Memory B cell (primary cell): ENCODE data around the gene NOTCH3.

ENCODE experiments used
- ATAC-seq: fragments of 150-1000 bp; cut with Tn5 transposase; 2 replicates; pipeline ENCODE4 v1.10.0; 2021; ENCODE audit warnings: low read depth, mild to moderate bottlenecking, moderate library complexity
- DNase-seq, 2 donors: peaks; one replicate each; pipeline ENCODE4 v3.0.0; 2022; ENCODE audit warnings: low spot score in 2 of 2
- H3K27ac Mint-ChIP-seq: one replicate; pipeline ENCODE4 v1.8.0; 2022; ENCODE audit warnings: mild to moderate bottlenecking, moderate library complexity, mixed read lengths
- H3K27me3 Mint-ChIP-seq: one replicate; pipeline ENCODE4 v1.8.0; 2022; ENCODE audit warnings: mixed read lengths
- H3K36me3 Mint-ChIP-seq: one replicate; pipeline ENCODE4 v1.8.0; 2022; ENCODE audit warnings: mild to moderate bottlenecking, mixed read lengths
- H3K4me1 Mint-ChIP-seq: one replicate; pipeline ENCODE4 v1.8.0; 2022; ENCODE audit warnings: mixed read lengths
- H3K4me3 Mint-ChIP-seq: one replicate; pipeline ENCODE4 v1.8.0; 2022; ENCODE audit warnings: mild to moderate bottlenecking, moderate library complexity, mixed read lengths
- H3K9me3 Mint-ChIP-seq: one replicate; pipeline ENCODE4 v1.8.0; 2022; ENCODE audit warnings: mixed read lengths

Gene NOTCH3

DNA sequence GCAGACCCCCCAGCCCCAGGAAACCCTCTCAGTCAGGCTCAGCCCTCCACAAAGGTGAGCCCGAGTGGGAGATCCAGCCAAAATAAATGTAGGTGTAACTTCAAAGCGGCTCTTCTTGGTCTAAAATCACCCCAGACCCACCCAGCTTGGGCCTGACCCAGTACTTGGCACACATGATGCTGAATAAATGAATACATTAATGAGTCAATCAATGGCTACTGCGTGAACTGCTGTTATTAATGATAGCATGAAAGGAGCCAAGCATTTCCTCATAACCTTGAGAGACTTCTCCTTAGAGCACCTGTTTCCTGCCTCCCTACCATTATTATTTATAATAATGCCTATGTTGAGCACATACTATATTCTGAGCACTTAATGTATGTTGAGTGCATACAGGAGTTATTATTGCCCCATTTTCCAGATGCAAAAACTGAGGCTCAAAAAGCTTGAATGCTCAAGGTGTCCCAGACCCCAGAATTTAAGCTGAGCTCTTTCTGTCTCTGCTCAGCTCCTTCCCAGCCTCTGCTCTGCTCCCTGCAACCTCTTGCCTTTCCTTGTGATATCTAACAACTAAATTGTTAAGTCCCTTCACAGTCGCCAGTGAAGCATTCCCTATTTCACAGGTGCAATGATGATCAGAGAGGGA, 4.3 kb downstream of the NOTCH3 start:
- H3K27ac Mint-ChIP-seq = no peak overlapping the region
- peaks cover 5% of the 10 kb centered on the region for H3K36me3 Mint-ChIP-seq
- H3K27me3 Mint-ChIP-seq = peaks cover 48% of the 10 kb centered on the region
- no peaks in the 10 kb centered on the region for H3K9me3 Mint-ChIP-seq
- no peak for ATAC-seq
- peaks cover 23% of the 10 kb centered on the region for H3K4me1 Mint-ChIP-seq
- DNase-seq = no peak
- peak overlapping the region; percentile 24 for H3K4me3 Mint-ChIP-seq

DNA sequence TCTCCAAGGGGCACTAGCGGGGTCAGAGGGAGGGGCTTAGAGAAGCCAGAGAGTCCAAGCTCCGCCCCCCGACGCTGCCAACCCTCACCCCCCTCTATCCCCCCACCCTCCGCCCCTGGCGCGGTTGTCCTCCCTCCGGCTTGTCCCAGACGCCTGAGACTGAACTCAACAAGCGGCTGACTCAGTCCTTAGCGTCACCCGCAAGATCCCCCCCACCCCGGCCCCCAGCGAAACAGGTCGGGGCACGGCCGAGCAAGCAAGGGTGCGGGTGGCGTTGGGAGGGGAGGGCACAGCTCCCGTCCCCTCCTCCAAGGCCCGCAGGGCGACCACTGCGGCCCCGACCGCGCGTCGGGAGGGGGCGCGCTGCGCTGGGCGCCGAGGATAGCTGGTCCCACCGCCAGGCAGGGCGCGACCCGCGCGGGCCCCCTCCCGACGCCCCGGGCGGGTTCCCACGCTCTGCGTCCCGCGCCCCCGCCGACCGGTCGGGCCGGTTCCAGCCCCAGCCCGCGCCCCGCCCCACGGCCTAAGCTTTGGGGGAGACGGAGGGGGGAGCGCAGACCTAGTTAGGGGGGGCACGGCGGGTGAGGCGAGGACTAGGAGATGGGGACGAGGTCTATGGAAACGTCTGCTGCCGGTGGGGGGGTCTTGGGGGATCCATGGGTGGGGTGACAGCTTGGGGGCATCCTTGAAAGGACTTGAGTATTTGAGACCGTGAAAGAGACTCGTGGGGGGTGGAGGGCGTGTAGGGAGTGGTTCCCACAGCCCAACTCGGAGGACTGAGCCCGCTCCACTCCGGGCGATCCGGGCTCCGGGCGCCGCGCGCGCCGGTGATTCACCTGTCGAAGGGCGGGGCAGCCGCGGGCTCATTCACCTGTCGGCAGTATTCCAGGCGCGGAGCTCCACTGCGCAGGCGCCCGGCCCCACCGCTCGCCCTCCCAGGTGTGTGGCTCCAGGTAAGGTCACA, 5.1 kb downstream of the NOTCH3 start:
- DNase-seq (no peak), ATAC-seq (peak; percentile 17)
- peaks cover 45% of the 10 kb centered on the region for H3K27me3 Mint-ChIP-seq
- no peak overlapping the region for H3K27ac Mint-ChIP-seq
- H3K4me1 Mint-ChIP-seq = peaks cover 23% of the 10 kb centered on the region
- peaks cover 5% of the 10 kb centered on the region for H3K36me3 Mint-ChIP-seq
- H3K9me3 Mint-ChIP-seq = no peaks in the 10 kb centered on the region
- H3K4me3 Mint-ChIP-seq = peak overlapping the region; percentile 9

DNA sequence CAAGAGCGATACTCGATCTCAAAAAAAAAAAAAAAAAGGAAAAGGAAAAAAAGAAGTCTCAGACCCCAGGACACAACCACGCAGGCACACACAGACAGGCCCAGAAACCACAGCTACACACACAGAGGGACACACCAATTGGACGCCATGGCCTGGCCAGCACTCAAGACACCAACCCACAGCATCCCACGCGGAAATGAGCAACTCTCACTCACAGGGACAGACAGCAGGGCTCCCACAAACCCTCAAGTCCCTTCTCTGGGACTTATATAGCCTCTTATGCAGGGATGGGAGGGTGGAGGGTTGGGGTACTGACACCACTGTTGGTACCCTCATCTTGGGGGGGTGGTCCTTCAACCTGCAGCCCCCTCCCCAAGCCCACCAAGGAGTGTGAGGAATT, 5.9 kb downstream of the NOTCH3 start:
- DNase-seq (no peak), ATAC-seq (no peak)
- Mint-ChIP-seq H3K27ac (no peak overlapping the region), H3K4me1 (peaks cover 23% of the 10 kb centered on the region), H3K36me3 (peaks cover 5% of the 10 kb centered on the region), H3K4me3 (peak overlapping the region; percentile 24), H3K9me3 (no peaks in the 10 kb centered on the region), H3K27me3 (peaks cover 46% of the 10 kb centered on the region)

DNA sequence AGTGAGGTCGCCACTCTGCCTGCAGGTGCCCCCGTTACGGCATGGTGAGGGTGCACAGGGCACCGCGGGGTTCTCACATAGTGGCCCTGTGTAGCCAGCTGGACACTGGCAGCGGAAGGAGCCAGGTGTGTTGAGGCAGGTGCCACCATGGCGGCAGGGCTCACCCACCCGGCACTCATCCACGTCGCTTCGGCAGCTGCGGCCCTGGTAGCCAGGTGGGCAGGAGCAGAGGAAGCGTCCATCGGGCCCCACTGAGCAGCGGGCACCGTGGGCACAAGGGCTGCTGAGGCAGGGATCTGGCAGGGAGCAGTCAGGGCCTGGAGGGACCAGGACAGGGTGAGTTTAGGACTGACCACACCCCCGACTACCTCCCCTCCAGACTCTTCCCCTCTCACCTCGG, 8.8 kb downstream of the NOTCH3 start:
- Mint-ChIP-seq H3K9me3 (no peaks in the 10 kb centered on the region), H3K27ac (no peak overlapping the region), H3K27me3 (peaks cover 30% of the 10 kb centered on the region), H3K4me3 (no peak overlapping the region), H3K36me3 (no peaks in the 10 kb centered on the region), H3K4me1 (peaks cover 7% of the 10 kb centered on the region)
- DNase-seq = no peak
- ATAC-seq = no peak

DNA sequence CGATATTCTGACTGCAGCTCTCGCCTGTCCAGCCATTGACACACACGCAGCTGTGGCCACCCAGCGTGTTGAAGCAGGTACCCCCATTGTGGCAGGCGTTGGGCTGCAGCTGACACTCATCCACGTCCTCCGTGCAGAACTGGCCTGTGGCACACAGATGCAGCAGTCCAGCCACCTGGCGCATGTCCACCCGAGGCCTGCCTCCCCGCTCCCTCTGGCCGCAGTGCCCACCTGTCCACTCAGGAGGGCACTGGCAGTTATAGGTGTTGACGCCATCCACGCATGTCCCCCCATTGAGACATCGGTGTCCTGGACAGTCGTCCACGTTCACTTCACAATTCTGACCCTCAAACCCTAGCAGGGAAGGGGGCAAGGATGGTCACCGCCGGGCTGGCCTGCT, 9.3 kb downstream of the NOTCH3 start:
- Mint-ChIP-seq H3K4me1 (peaks cover 4% of the 10 kb centered on the region), H3K36me3 (no peaks in the 10 kb centered on the region), H3K27me3 (peaks cover 27% of the 10 kb centered on the region), H3K27ac (no peak overlapping the region), H3K9me3 (no peaks in the 10 kb centered on the region), H3K4me3 (no peak overlapping the region)
- no peak for ATAC-seq
- no peak for DNase-seq

DNA sequence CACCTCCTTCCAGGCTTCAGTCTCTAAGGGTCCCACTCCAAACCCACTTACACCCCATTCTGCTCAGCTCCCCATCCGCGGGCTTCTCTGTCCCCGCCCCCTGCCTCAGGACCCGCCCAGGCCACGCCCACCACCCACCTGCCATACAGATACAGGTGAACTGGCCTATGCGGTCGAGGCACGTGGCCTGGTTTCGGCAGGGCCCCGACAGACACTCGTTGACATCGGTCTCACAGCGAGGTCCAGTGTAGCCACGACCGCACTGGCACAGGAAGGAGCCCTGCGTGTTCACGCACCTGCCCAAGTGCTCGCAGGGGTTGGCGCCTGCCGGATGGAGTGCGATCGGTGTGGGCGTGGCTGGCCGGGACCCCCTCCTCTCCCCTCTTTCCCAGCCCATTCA, 11.9 kb downstream of the NOTCH3 start:
- H3K27me3 Mint-ChIP-seq = peaks cover 19% of the 10 kb centered on the region

DNA sequence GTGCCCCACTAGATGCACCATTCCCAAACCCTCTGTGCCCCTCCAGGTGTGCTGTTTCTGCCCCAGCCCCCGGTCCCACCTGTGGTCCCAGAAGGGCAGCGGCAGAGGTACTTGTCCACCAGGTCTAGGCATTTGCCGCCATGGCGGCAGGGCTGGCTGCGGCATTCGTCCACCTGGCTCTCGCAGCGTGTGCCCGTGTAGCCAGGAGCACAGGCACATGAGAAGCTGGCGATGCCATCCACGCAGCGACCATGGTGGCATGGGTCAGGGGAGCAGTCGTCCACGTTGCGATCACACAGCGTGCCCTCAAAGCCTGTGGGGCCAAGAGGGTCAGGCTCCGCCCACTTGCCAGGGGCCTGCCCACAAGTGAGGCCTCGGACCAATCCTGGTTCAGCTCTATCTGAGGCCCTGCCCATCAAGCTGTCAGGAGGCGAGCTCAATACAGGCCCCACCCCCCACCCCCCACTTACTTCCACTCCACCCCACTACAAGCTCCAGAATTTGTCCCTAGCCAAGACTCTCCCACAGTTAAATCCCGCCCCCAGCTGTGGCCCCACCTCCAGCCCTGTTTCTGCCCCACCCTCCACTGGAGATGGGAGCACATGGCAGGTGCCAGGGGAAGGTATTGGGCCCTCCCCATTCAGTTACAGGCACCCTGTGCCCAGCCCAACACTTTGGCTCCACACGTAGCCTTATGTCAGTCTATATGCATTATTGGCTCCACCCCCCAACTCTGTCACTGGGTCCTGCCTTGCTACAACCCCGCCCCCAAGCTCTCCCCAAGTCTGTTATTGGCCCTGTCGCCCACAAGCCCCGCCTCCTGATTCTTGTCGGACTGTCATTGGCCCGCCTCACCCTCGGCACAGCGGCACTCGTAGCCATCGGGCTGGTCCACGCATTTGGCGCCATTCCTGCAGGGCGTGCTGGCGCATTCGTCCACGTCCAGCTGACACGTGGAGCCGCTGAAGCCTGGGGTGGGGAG, 13.5 kb downstream of the NOTCH3 start:
- no peaks in the 10 kb centered on the region for H3K9me3 Mint-ChIP-seq
- no peak for ATAC-seq

More for the DNA sequence above, 11.9 kb downstream of the NOTCH3 start:
- Mint-ChIP-seq H3K4me3 (no peak overlapping the region), H3K4me1 (peaks cover 3% of the 10 kb centered on the region), H3K36me3 (no peaks in the 10 kb centered on the region), H3K9me3 (no peaks in the 10 kb centered on the region), H3K27ac (no peak overlapping the region)
- ATAC-seq (no peak), DNase-seq (no peak)

DNA sequence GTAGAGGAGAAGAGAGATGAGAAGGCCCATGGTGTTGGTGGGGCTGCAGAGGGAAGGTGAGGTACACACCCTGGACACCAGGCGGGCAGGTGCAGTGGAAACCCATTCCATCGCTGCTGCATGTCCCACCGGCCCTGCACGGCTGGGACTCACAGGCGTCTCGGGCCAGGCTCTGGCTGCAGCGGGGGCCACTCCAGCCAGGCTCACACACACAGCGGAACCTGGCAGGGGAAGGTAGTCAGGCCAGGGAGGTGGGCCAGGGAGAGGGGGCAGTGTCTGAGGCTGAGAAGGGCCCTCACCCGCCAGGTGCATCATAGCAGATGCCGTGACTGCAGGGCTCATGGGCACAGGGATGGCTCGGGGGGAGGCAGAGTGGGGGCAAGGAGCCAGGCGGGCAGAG, 15.6 kb downstream of the NOTCH3 start:
- Mint-ChIP-seq H3K4me3 (no peak overlapping the region), H3K27ac (no peak overlapping the region), H3K36me3 (no peaks in the 10 kb centered on the region), H3K4me1 (peaks cover 3% of the 10 kb centered on the region), H3K27me3 (peaks cover 9% of the 10 kb centered on the region), H3K9me3 (no peaks in the 10 kb centered on the region)
- ATAC-seq (no peak), DNase-seq (no peak)

More for the DNA sequence above, 13.5 kb downstream of the NOTCH3 start:
- peaks cover 13% of the 10 kb centered on the region for H3K27me3 Mint-ChIP-seq
- no peaks in the 10 kb centered on the region for H3K36me3 Mint-ChIP-seq
- H3K27ac Mint-ChIP-seq = no peak overlapping the region
- H3K4me3 Mint-ChIP-seq = no peak overlapping the region
- H3K4me1 Mint-ChIP-seq = peaks cover 3% of the 10 kb centered on the region
- no peak for DNase-seq

DNA sequence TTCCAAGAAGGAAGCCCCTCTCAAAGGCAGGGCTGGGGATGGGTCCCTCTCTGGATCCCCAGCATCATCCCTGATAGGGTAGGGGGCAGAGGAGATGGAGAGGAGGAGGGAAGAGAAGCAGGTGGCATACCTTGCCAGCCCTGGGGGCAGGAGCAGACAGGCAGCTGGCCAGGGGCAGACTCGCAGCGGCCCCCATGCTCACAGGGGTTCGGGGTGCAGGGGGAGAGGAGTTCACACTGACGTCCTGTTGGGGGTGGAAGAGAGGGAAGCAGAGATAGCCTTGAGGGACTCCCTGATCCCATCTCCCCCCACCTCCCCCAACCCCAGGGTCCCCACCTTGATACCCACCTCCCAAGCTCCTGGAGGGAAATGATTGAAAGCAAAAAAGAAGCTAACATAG, 16.0 kb downstream of the NOTCH3 start:
- no peak for ATAC-seq

DNA sequence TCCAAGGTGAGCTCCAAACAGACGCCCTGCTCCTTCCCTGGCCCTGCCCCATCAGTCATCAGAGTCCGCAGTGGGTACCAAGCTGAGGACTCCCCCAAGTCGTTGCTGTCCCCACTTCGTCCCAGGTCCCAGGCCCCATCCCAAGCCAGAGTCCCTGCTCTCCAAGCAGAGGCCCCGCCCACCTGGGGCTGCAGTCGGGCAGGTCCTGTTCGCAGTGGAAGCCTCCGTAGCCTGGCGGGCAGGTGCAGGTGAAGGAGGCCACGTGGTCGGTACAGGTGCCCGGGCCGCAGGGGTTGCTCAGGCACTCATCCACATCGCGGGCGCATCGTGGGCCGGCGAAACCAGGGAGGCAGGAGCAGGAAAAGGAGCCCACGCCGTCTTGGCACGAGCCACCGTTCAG, 19.4 kb downstream of the NOTCH3 start:
- no peak overlapping the region for H3K4me3 Mint-ChIP-seq
- ATAC-seq (no peak), DNase-seq (no peak)
- H3K27me3 Mint-ChIP-seq = peaks cover 17% of the 10 kb centered on the region
- no peaks in the 10 kb centered on the region for H3K9me3 Mint-ChIP-seq
- no peak overlapping the region for H3K27ac Mint-ChIP-seq
- H3K4me1 Mint-ChIP-seq = peaks cover 6% of the 10 kb centered on the region
- no peaks in the 10 kb centered on the region for H3K36me3 Mint-ChIP-seq

More for the DNA sequence above, 16.0 kb downstream of the NOTCH3 start:
- no peaks in the 10 kb centered on the region for H3K36me3 Mint-ChIP-seq
- H3K27ac Mint-ChIP-seq = no peak overlapping the region
- peaks cover 3% of the 10 kb centered on the region for H3K4me1 Mint-ChIP-seq
- H3K4me3 Mint-ChIP-seq = no peak overlapping the region
- DNase-seq = no peak
- H3K27me3 Mint-ChIP-seq = peaks cover 9% of the 10 kb centered on the region
- no peaks in the 10 kb centered on the region for H3K9me3 Mint-ChIP-seq

DNA sequence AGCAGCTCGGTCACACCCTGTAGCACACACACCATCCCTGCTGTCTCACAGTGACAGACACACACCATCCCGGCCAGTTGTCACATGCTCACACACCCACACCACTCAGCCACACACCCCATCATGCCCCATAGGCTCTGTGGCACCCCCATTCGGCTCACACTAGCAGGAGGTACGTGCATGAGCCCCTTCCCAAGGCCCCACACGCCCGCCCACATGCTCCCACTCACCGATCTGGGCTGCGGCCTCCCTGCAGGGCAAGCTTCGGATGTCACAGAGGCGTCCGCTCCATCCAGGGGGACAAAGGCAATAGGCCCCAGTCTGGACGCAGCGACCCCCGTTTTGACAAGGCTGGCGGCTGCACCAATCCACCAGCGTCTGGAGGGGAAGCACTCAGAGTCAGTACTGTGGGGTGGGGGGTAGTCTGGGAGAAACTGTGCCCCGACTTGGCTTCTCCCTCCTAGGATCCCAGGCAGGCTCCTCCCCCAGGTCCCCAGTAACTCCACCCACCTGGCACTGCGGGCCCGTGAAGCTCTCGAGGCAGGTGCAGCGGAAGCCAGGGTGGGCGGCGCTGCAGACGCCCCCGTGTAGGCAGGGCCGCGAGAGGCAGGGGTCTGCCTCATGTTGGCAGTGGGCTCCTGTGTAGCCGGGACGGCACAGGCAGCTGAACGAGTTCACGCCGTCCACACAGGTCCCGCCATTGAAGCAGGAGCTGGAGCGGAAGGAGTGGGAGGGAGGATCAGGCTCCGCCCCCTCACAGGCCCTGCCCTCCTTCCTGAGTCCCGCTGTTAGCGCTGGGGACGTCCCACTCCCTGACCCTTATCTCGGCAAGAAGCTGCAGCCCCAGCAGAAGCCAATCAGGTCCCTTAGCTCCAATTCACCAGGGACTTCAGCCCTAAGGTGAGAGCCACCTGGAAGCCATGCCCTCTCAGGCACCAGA, 20.1 kb downstream of the NOTCH3 start:
- Mint-ChIP-seq H3K36me3 (no peaks in the 10 kb centered on the region), H3K9me3 (no peaks in the 10 kb centered on the region), H3K4me3 (peak overlapping the region; percentile 54), H3K4me1 (peaks cover 8% of the 10 kb centered on the region), H3K27me3 (peaks cover 20% of the 10 kb centered on the region), H3K27ac (peak overlapping the region; percentile 32)
- DNase-seq (no peak), ATAC-seq (no peak)

DNA sequence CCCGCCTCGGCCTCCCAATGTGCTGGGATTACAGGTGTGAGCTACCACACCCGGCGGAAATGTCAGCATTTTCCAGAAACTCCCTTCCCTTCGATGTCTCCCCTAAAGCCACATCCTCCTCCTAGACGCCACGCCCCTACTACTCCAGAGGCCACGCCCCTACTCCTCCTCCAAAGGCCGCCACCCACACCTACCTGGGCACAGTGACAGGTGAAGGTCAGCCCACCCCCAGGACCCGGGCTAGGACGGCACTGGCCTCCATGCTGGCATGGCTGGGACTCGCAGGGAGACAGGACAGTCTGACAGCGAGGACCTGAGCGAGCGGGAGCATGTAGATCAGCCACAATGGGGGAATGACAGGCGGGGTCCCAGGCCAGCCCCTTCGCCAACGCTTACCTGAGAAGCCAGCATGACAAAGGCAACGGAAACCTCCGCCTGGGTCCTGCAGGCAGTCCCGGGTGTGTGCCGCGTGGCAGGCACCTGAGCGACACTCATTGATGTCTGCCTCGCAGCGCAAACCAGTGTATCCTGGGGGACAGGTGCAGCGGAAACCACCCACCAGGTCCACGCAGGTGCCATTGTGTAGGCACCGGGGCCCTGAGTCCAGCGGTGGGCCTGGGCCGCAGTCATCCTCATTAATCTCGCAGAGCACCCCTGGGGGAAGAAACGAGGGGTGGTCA, 22.0 kb downstream of the NOTCH3 start:
- Mint-ChIP-seq H3K27me3 (peaks cover 20% of the 10 kb centered on the region), H3K4me3 (peak overlapping the region; percentile 52), H3K4me1 (peaks cover 7% of the 10 kb centered on the region), H3K9me3 (no peaks in the 10 kb centered on the region), H3K27ac (no peak overlapping the region), H3K36me3 (no peaks in the 10 kb centered on the region)
- ATAC-seq (no peak), DNase-seq (no peak)
